BLaER1 treated with 17β-estradiol and CSF1 and Interleukin-3, amounts not matched to agents 10 nM and 100 nM (cell line): Measurements from ENCODE around the gene LARP7.
"Not testable (repeated sequence)": the region's sequence is repeated elsewhere in the genome, so short reads cannot be mapped to it uniquely, and the experiment has no call there.

ENCODE experiments used
- H3K27ac ChIP-seq, 11 experiments: shearing (Covaris generic); formaldehyde crosslinking; 2 replicates each; pipeline ENCODE4 v1.8.1; 2022
- H3K27me3 ChIP-seq, 11 experiments: shearing (Covaris generic); formaldehyde crosslinking; 2 replicates each; pipeline ENCODE4 v1.8.1; 2022
- H3K36me3 ChIP-seq, 11 experiments: shearing (Covaris generic); formaldehyde crosslinking; 2 replicates each; pipeline ENCODE4 v1.8.1; 2022
- H3K4me1 ChIP-seq, 10 experiments: shearing (Covaris generic); formaldehyde crosslinking; 2 replicates each; pipeline ENCODE4 v1.8.1; 2022
- H3K4me2 ChIP-seq, 11 experiments: shearing (Covaris generic); formaldehyde crosslinking; 2 replicates each; pipeline ENCODE4 v1.8.1; 2022
- H3K4me3 ChIP-seq, 10 experiments: shearing (Covaris generic); formaldehyde crosslinking; 2 replicates each; pipeline ENCODE4 v1.8.1; 2022
- H3K9ac ChIP-seq, 11 experiments: shearing (Covaris generic); formaldehyde crosslinking; 2 replicates each; pipeline ENCODE4 v1.8.1; 2022
- H3K9me3 ChIP-seq, 11 experiments: shearing (Covaris generic); formaldehyde crosslinking; replicated peaks in 1 of 11; 2 replicates each; pipeline ENCODE4 v1.8.1; 2022
- H4K20me1 ChIP-seq, 11 experiments: shearing (Covaris generic); formaldehyde crosslinking; 2 replicates each; pipeline ENCODE4 v1.8.1; 2022
- Cebpa-rat ChIP-seq, 11 experiments: shearing (Covaris generic); IDR thresholded peaks; 2 replicates each; pipeline ENCODE4 v1.8.1; 2022

The LARP7 gene

GRCh38 chr4:112704991-112705845, 68.3 kb downstream of the LARP7 start:
- H3K4me1 ChIP-seq, result peaks cover 0 to 11% (median 5%) of the 10 kb centered on the region in 10 experiments; a peak in 10 of 20 replicates
- H3K4me2 ChIP-seq, result peak overlapping the region; percentile 79 to 95 (median 83)
- H3K9me3 ChIP-seq, result peaks cover 0 to 6% (median 0%) of the 10 kb centered on the region in 11 experiments; a peak in 4 of 22 replicates
- no peak for TF ChIP-seq Cebpa-rat (IDR thresholded peaks at IDR 0.05)
- H3K27ac ChIP-seq, result no peak overlapping the region
- no peaks in the 10 kb centered on the region; a peak in 1 of 22 replicates for H4K20me1 ChIP-seq
- peaks cover 52 to 81% (median 71%) of the 10 kb centered on the region in 11 experiments for H3K27me3 ChIP-seq
- no peaks in the 10 kb centered on the region for H3K36me3 ChIP-seq
- no peak overlapping the region; a peak in 1 of 22 replicates for H3K9ac ChIP-seq
- H3K4me3 ChIP-seq, result peak overlapping the region; percentile 52 to 72 (median 60)

- H4K20me1 ChIP-seq, H3K36me3 ChIP-seq, H3K27ac ChIP-seq, H3K9me3 ChIP-seq: not testable (repeated sequence)
- Histone ChIP-seq H3K4me1 (peaks cover 0 to 11% (median 5%) of the 10 kb centered on the region in 10 experiments; a peak in 10 of 20 replicates), H3K4me2 (peak overlapping the region; percentile 79 to 95 (median 85)), H3K4me3 (peak overlapping the region; percentile 52 to 72 (median 60)), H3K27me3 (peaks cover 52 to 81% (median 71%) of the 10 kb centered on the region in 11 experiments), H3K9ac (peak overlapping the region in 3 of 11 experiments; percentile 21 to 53 (median 36); a peak in 4 of 22 replicates)
These were observed 69.2 kb downstream of the LARP7 start for GRCh38 chr4:112705891-112706839.

- H3K27ac ChIP-seq, result no peak overlapping the region
- H3K27me3 ChIP-seq, result peaks cover 52 to 80% (median 71%) of the 10 kb centered on the region in 11 experiments
- peaks cover 0 to 11% (median 5%) of the 10 kb centered on the region in 10 experiments; a peak in 10 of 20 replicates for H3K4me1 ChIP-seq
- no peaks in the 10 kb centered on the region; a peak in 1 of 22 replicates for H4K20me1 ChIP-seq
- peaks cover 0 to 6% (median 0%) of the 10 kb centered on the region in 11 experiments; a peak in 4 of 22 replicates for H3K9me3 ChIP-seq
- H3K9ac ChIP-seq, result no peak overlapping the region
- H3K4me2 ChIP-seq, result peak overlapping the region in 3 of 11 experiments; percentile 85 to 90 (median 87); a peak in 5 of 22 replicates
- TF ChIP-seq Cebpa-rat (IDR thresholded peaks at IDR 0.05), result no peak
- H3K36me3 ChIP-seq, result no peaks in the 10 kb centered on the region
- peak overlapping the region in 4 of 10 experiments; percentile 53 to 72 (median 64); a peak in 4 of 20 replicates for H3K4me3 ChIP-seq
These were observed 69.9 kb downstream of the LARP7 start for GRCh38 chr4:112706840-112707207.
